Activated CD8-positive, alpha-beta memory T cell treated with anti-CD3 and anti-CD28 coated beads, Interleukin-2, amount 50 U/mL, for 1 hour (primary cell): ENCODE data around the gene ANKRD40.

Source experiments
- DNase-seq: peaks from one replicate; pipeline ENCODE4 v3.0.0-alpha.2; 2020; ENCODE audit errors: extremely low read depth

ANKRD40 gene

DNA sequence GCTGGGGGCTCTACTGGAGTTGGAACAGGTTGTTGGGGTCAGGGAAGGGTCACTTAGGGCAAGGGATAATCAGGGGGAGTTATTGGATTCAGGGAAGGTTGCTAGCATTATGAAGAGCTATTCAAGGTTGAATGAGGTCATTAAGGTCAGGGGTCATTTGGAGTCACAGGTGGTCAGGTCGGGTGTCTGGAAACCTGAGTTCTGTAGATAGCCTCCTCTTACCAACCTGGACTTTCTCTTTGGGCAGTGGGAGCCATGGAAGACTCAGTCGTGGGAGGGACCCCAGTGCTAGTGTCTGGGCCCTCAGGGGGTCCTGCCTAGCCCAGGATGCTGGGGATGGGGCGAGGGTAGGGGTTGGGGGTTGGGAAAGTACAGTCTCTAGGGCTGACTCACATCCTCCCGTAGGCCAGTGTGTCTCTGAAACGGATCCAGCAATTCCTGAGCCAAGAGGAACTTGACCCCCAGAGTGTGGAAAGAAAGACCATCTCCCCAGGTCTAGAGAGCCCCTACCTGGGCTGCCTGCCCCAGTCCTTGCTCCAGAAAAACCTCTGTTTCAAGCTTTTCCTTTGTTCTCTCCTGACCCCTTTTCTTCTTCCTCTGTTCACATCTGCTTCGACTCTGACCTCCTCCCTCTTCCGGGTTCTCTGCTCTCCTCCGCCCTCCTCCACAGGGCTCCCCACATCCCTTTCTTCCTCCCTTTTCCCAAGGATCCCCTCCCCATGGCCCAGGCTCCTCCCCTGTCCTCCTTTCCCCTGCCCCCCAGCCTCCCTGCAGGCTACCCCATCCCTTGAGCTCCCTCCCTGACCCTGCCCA is 39.5 kb downstream of the ANKRD40 start:
- no peak for DNase-seq

DNA sequence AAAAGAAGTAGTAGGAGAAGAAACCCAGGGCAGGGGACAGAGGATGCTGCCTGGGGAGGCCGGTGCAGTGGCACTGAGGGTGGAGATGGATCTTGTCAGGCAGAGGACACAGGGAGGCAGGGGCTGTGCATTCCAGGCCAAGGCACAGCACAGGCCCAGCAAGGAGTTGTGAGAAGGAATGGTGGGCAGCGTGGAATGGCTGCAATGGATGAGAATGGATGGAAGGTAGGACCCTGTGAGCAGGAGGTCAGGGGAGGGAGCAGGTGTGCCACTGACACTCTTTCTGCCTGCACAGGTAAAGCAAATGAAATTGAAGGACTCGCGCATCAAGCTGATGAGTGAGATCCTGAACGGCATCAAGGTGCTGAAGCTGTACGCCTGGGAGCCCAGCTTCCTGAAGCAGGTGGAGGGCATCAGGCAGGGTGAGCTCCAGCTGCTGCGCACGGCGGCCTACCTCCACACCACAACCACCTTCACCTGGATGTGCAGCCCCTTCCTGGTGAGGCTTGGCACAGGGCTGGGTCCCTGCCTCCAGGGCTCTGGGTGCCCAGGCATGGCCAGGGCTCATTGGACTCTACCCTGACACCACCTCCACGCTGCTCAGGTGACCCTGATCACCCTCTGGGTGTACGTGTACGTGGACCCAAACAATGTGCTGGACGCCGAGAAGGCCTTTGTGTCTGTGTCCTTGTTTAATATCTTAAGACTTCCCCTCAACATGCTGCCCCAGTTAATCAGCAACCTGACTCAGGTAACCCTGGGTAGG is 40.3 kb downstream of the ANKRD40 start:
- no peak for DNase-seq

DNA sequence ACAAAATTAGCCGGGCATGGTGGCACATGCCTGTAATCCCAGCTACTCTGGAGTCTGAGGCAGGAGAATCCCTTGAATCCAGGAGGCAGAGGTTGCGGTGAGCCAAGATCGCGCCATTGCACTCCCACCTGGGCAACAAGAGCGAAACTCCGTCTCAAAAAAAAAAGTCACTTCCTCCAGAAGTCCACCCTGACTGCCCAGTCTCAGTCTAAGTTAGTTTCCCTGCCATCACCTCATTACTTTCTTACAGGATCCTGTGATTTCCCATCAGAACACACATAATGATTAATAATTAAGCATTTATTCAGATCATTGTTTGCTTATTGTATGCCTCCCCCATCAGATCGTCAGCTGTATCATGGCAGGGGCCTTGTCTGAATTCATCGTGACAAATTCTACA is 41.4 kb downstream of the ANKRD40 start:
- DNase-seq = no peak

DNA sequence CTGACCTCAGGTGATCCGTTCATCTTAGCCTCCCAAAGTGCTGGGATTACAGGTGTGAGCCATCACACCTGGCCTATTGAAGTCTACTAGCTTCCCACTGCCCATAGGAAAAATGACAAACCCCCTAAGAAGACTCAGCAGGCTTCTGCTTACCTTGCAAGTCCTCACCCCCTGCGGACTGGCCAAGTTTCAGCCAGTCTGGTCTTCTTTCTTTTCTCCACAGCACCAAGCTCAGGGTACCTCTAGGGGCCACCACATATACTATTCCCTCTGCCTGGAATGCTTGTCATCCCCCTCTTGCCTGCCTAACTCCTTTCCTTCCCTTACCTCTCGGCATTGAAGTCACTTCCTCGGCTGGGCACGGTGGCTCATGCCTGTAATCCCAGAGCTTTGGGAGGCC is 41.9 kb downstream of the ANKRD40 start:
- DNase-seq = no peak

DNA sequence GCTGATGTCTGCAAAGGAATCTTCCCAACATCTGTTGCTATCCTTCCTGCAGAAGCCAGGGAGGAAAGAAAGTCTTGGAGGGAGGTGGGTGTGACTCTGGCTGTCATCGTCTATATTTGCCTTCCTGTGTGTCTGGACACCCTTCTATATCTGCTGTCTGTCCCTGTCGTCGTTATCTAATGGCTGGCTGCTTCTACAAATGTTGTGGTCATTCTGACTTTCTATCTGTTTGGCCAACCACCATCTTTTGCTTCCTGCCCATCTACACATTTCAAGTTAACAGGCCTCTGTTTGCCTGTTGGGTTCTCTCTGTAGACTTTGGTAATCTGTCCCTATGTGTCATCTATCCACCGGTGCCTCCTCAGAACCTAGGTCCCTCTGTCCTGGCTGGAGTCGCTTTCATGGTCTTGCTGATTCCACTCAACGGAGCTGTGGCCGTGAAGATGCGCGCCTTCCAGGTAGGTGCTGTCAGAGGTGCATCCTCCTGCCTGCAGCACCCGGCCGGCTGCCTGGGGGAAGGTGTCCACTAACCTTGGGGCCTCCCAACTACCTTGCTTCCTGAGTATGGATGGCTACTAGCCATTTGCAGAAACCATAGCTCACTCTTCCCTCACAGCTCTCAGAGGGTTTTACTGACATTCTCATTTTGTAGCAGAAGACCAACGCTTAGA is 42.8 kb downstream of the ANKRD40 start:
- no peak for DNase-seq

DNA sequence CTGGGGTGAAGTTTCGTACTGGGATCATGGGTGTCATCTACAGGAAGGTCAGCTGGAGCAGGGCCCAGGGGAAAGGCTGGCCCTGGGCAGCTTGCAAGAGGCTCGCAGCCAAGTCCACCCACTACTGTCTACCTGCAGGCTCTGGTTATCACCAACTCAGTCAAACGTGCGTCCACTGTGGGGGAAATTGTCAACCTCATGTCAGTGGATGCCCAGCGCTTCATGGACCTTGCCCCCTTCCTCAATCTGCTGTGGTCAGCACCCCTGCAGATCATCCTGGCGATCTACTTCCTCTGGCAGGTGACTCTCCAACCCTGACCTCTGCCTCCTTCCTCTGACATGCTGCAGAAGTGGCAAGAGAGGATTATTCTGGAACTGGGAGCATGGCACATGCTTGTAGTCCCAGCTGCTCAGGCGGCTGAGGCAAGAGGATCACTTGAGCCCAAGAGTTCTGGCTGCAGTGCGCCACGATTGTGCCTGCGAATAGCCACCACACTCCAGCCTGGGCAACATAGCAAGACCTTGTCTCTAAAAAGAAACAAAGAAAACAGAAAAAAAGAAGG is 43.8 kb downstream of the ANKRD40 start:
- no peak for DNase-seq

DNA sequence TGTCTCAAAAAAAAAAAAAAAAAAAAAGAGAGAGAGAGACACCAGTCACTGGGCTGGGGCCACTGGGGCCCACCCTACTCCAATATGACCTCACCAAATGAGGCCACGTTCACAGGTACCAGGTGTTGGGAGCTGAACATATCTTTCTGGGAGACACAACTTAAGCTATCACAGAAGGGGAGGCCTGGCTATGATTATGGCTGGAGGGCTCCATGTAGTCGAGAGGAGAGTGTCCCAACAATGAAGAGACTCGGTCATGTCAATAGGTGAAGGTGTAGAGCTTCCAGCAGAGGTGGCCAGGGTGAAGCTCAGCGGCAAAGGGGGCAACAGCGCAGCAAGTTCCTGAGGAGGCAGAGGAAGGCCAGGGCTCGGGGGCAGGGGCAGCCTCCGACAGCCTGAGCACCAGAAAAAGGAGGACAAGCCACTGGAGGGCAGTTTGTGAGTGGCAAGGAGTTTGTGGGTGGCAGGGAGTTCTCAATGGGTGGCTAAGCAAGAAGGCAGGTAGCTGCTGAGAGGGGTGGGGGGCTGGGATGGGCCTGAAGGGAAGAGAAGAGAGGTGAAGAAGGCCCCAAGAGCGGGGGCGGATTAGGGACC is 45.0 kb downstream of the ANKRD40 start:
- DNase-seq = no peak

DNA sequence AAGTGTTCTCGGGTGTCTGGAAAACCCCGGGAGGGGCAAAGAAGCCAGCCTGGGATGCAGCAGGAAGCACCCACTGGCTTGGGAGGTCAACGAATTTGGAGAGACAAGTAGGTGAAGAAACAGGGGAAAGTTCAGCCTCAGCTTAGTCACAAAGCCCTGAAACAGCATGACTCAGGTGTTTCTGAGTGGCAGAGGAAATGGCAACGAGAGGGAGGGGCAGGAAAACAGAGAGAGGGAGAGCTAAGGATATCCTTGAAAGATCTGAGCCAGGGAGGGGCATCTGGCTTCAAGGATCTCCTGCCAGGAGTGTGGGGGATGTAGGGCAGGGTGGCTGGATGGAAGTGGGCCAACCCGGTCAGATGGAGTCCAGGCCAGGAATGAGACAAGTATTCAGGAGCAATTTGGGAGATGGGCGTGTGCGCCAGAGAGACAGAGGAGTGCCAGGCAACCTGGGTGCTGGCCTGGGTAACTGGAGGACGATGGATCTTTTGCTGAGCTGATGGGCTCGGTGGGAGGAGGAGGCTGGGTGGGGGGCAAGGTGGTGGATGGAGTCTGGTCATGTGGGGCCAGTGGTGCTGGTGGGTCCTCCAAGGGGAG is 45.8 kb downstream of the ANKRD40 start:
- no peak for DNase-seq

DNA sequence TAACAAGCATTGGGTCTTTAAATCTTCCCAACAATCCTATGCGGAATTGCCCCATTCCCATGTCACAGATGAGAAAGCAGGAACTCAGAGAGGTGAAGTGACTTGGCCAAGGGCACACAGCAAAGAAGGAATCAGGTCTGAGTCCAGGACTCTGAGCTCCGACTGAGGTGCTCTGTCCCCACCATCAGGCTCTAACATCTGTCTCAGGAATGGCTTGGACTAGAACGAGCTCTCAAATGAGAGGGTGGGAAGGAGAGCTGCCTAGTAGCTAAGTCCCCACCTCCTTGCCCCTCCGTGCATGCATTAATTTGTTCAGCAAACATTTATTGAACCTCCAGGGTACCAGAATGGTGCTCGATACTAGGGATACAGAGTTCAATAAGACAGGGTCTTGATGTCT is 46.4 kb downstream of the ANKRD40 start:
- no peak for DNase-seq

DNA sequence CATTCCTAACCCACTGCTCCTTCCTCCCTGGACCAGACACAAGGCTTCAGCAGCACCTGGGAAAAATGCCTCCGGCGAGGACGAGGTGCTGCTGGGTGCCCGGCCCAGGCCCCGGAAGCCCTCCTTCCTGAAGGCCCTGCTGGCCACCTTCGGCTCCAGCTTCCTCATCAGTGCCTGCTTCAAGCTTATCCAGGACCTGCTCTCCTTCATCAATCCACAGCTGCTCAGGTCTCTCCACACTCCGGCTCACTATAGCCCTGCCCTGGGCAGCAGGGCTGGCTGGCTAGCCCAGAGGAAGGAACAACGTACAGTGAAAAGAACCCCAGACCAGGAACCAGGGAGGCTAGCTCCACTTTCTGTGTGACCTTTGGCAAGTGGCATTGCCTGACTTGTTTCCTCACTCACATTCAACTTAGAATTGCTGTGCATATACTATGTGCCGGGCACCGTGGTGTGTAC is 46.8 kb downstream of the ANKRD40 start:
- DNase-seq = no peak

DNA sequence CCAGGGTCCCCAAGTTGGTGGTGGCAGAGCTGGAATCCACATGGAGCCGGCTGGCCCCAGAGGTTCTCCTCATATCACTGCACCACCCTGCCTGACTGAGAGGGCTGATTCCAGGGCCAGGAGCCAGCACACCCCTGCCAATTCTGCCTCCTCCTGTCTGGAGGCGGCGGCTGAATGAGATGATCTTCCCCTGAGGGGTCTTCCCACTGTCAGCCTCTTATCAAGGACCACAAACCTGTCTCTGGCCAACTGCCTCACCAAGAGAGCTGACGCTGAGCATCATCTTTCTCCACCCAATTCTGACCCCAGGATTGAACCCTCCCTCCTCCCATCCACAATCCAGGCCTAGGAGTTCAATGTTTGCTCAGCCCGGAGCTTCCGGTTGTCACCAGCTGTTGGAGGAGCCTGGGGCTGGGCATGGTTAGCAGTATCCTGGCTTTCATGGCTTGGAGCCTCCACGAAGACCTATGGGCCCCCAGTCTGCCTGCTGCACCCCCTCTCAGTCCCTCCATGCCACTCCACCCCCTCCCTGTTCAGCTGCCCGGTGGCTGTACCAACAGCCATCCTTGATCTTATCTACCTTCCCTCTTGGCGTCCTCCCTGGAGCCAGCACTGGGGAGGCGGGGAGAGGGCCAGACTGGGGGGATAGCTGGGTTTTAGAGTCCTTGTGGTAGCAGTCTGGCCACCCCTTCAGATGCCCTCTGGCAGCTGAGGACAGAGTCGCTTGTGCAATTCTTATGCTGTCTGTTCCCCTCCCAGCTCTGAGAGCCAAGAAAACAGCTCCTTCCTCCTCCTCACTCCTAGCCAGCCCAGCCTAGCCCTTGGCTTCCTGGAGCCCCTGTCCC is 47.5 kb downstream of the ANKRD40 start:
- DNase-seq = no peak

DNA sequence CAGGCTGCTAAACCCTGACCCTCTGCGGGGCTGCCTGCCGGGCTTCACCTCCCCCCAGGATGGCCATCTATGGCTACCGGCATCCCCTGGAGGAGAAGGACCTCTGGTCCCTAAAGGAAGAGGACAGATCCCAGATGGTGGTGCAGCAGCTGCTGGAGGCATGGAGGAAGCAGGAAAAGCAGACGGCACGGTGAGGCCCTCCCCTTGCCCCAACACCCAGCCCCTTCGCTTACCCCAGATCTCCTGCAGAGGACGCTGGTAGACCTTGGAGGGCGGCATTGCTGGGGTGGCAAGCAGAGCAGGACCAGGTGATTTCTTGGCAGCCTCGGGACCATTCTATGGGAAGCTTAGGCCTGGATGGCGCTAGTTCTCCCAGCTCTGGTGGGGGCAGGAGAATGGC is 48.5 kb downstream of the ANKRD40 start:
- no peak for DNase-seq

DNA sequence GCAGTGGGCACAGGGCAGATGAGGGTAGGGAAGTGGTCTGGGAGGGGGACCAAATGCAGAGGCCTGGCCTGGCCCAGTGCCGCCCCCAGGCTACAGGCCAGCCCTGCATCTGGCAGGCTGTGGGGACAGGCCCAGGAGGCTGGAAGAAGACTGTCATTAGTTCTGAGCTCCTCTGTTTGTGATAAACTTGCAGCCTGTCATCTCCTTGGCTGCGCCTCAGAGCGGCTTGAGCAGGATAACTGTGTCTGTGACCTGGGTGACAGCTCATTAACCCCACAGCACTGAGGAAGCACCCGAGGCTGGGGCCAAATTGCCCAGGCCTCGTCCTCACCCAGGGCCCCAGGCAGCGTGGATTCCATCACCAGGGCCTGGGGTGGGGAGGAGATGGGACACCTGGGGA is 49.1 kb downstream of the ANKRD40 start:
- no peak for DNase-seq

DNA sequence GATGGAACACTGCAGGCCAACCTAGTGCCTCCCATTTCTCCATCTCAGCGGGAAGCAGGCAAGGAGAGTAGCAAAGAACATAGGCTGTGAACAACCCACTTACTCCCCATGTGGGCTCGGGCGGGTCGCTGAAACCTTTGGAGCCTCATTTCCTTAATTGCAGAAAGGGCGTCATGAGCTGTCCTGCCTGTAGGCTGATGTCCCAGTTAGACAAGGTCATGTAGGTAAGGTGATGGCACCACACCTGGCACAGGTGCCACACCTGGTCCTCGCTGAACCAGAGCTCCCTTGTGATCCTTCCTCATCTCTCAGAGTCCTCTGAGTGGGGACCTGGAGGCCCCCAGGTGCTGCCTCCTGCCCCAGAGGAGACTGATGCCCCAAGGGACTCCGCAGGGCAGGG is 50.1 kb downstream of the ANKRD40 start:
- DNase-seq = no peak

DNA sequence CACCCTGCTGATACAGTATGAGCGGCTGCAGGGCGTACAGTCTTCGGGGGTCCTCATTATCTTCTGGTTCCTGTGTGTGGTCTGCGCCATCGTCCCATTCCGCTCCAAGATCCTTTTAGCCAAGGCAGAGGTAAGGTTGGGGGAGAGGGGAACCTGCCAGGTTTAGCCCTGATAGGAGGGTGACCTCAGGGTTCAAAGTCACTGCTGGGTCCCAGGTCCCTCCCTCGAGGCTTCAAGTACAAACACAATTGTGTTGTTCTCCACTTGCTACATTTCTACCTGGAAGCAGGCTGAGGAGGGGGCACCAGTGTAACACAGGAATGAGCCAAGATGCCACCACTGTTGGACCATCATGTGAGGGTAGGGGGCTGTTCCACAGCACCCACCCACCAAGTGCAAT is 50.7 kb downstream of the ANKRD40 start:
- DNase-seq = no peak

DNA sequence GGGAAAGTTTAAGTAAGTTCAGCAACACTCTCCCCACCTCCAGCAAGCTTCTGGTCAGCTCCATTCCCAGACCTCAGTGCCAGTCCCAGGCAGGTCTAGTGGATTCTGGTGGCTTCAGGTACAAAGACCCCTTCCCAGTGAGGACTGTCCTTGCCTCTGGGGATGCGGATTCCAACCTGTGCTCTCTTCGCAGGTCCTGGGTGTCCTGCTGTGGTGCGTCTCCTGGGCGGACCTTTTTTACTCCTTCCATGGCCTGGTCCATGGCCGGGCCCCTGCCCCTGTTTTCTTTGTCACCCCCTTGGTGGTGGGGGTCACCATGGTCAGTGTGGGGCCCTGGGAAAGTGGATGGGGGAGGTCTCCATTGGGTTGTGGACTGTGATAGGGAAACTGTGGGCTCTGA is 51.2 kb downstream of the ANKRD40 start:
- DNase-seq = no peak

DNA sequence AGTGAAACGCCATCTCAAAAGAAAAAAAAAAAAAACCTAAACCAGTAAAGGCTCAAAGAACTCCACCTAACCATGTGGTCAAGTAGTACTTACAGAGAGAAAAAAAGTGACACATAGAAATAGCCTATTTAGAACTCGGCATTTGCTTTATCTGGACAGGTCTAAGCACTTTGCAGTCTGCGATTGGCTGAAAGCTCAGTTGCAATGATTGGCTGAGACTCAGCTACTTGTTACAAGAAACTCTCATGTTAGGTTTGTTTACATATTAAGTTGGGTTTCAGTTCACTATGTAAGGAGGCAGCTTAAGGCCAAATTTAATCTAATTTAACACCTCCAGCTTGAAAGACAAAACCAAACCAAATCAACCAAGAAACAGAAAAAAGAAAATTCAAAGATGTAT is 54.0 kb downstream of the ANKRD40 start:
- DNase-seq = no peak

DNA sequence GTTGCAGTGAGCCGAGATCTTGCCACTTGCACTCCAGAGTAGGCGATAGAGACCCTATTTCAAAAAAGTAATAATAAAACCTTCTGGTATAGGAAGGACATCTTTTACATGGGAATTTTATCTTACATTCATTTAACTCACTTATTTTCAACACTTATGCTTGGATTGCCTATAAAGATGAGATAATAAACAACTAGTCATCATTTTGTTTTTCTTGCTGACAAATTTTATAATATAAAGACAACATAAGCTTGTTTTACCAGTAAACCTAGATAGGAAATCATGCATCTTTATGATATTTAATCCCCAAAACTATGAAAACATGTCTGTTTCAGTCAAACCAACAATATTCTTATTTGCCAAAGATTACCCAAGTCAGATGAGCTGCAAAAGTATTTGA is 56.1 kb downstream of the ANKRD40 start:
- no peak for DNase-seq

DNA sequence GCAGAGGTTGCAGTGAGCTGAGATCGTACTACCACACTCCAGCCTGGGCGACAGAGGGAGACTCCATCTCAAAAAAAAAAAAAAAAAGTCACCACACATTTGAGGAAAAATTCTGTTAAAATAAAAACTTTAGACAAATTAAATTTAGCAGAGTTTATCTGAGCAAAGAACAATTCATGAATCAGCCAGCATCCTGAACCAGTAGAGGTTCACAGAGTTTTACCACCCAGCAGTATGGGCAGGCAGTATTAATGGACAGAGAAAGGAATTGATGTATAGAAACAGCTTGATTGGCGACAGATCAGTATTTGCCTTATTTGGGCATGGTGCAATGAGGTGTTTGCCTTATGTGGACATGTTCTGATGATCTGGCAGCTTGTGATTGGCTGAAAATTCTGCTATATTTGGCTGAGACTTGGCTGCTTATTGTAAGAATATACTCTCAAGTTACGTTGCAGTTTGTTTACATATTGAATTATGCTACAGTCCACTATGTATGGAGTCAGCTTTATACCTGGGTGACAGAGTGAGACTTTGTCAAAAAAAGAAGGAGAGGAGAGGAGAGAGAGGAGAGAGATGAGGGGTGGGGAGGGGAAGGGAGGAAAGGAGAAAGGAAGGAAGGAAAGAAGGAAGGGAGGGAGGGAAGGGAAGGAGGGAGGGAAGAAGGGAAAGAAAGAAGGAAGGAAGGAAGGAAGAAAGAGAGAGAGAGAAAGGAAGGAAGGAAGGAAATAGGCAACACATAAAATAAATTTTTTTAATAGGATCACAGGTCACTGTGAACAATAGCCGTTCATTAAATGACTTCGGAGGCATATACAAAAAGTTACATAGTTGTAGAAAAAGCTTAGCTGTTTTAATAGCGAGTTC is 58.4 kb downstream of the ANKRD40 start:
- DNase-seq = no peak

DNA sequence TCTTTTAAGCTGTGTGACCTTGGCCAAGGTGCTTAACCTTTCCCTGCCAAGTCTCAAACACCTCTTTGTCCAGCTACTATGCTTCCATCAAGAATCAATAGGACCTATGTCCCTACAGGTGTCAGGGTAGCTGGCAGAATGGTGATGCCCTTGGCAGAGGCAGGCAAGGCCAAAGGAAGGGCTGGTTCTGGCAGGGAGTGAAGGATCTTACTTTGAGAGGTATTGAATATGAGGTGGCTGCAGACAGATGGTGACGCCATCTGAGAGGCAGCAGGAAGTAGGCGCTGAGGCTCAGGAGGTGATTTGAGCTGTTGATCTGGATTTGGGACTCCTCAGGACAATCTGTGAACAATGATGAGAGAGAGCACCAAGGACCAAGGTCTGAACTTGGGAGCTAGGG is 60.5 kb downstream of the ANKRD40 start:
- DNase-seq = no peak
